ENCODE measurements around the gene ZSWIM6.

ZSWIM6 gene

DNA sequence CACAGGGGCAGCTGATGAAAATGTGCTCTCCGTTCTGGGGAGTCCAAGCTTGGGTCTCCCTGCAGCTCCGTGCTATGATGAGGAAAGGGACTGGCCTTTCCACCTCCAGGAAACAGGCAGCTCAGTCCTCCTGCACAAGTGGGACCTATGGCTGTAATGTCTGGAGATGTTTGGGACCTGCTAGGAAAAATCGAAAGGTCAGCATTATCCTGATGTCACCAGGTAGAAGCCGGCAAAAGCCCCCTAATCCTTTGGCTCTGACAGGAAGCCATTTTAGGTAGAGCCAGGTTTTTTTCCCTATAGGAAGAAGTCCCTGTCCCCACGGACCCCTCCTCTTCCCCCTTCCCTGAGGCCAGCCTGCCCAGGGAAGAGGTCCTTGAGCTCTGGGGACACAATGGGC, 240.9 kb downstream of the ZSWIM6 start:
- no peaks in the 10 kb centered on the region for H3K36me3 ChIP-seq
- peaks cover 6% of the 10 kb centered on the region for H3K4me1 ChIP-seq
- H3K9ac ChIP-seq: no peak overlapping the region
- no peaks in the 10 kb centered on the region for H3K27me3 ChIP-seq
- H3K9me3 ChIP-seq: no peaks in the 10 kb centered on the region
- H3K4me3 ChIP-seq: no peak overlapping the region
- no peak overlapping the region for H3K27ac ChIP-seq
- H3K4me2 ChIP-seq: no peak overlapping the region
- H4K20me1 ChIP-seq: no peaks in the 10 kb centered on the region
- TF ChIP-seq Cebpa-rat (IDR thresholded peaks at IDR 0.05): no peak

DNA sequence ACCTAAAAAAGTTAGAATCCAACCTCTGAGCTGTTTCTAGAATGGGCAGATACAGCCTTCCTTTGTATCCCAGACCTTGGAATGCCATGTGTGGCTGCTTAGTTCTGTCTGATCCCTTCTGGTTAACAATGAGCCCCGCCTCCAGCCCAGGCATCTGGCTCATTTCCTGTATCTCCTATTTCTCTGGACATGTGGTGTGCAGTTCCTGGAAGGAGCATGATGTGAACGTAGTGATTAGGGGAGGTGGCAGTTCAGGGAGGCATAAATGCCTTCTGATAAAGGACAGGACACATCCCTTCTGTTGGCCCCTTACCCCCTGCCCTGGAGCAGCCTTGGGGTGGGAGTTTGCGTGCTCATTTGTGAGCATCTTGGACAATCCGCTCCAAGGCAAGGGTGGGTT, 243.0 kb downstream of the ZSWIM6 start:
- Histone ChIP-seq H3K4me3 (no peak overlapping the region), H3K36me3 (no peaks in the 10 kb centered on the region), H4K20me1 (no peaks in the 10 kb centered on the region), H3K9me3 (no peaks in the 10 kb centered on the region), H3K27me3 (no peaks in the 10 kb centered on the region), H3K4me2 (no peak overlapping the region), H3K27ac (no peak overlapping the region), H3K9ac (no peak overlapping the region), H3K4me1 (no peaks in the 10 kb centered on the region)
- TF ChIP-seq Cebpa-rat (IDR thresholded peaks at IDR 0.05): no peak

DNA sequence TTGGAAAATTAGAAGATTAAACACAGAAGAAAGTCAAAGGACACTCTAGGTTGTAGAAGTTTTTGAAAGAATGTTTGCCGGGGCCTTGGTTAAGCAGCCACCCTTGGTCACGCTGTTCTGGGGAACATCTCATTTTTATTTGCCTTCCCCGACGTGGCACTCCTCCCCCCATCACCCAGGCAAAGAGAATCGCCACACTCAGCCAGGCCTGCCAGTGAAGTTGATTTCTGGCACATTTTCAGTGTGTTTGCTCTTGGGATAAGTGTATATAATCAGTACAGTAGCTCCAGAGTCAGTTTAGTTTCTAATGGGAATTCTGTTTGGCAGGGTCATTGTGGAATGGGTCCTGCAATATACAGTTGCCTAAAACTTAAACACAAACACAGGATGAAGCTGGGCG, 243.5 kb downstream of the ZSWIM6 start:
- no peak for TF ChIP-seq Cebpa-rat (IDR thresholded peaks at IDR 0.05)
- Histone ChIP-seq H3K4me1 (no peaks in the 10 kb centered on the region), H3K27ac (no peak overlapping the region)

DNA sequence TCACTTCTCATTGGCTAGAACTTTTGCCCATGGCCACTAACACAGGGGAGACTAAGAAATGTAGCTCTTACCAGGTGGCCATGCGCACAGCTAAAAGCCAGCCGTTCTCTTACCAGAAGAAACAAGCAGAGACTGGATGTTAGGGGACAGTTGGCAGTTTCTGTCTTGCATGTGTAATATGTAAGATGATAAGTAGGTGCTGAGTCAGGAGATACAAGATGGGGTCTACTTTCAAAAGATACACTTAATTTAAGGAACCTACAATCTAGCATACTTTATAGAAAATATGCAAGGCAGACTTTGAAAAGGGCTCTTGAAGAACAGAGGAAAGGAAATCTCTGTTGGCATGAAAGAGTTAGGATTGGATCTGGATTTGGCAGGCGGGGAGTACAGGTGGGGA, 244.5 kb downstream of the ZSWIM6 start:
- Histone ChIP-seq H3K4me2 (no peak overlapping the region), H3K9ac (no peak overlapping the region), H4K20me1 (no peaks in the 10 kb centered on the region), H3K27ac (no peak overlapping the region), H3K4me3 (no peak overlapping the region), H3K4me1 (no peaks in the 10 kb centered on the region), H3K9me3 (no peaks in the 10 kb centered on the region), H3K27me3 (no peaks in the 10 kb centered on the region), H3K36me3 (no peaks in the 10 kb centered on the region)
- no peak for TF ChIP-seq Cebpa-rat (IDR thresholded peaks at IDR 0.05)

More for the DNA sequence above, 243.5 kb downstream of the ZSWIM6 start:
- Histone ChIP-seq H4K20me1 (no peaks in the 10 kb centered on the region), H3K4me2 (no peak overlapping the region), H3K27me3 (no peaks in the 10 kb centered on the region), H3K9me3 (no peaks in the 10 kb centered on the region), H3K9ac (no peak overlapping the region), H3K4me3 (no peak overlapping the region), H3K36me3 (no peaks in the 10 kb centered on the region)

DNA sequence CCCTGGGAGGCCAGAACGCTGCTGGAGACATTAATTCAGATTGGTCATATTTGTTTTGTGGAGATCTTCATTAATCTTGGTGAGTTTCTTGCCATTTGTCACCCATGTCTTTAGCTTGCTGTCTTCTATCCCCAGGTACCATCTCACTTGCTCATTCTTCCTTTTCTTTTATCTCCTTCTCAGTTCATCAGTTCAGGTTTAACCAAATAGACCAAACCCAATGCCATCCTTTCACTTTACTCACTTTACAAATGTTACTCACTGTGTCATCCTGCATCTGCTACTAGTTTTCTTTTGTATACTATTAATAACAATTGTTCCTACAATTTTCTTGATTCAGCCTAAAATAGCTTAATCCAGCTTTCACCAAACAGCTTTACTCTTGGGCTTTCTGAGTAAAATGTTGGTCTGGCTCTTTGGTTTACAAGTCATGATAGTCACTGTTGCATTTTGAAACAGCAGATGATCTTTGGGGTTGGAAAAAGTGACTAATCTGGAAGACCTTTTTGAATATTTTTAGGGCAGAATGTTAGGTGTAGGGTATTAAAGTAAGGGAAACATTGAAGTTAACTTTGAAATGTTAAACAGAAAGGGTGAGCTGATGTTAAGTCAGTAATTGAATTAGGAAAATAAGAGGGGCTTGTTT, 246.9 kb downstream of the ZSWIM6 start:
- H3K4me3 ChIP-seq: no peak overlapping the region

DNA sequence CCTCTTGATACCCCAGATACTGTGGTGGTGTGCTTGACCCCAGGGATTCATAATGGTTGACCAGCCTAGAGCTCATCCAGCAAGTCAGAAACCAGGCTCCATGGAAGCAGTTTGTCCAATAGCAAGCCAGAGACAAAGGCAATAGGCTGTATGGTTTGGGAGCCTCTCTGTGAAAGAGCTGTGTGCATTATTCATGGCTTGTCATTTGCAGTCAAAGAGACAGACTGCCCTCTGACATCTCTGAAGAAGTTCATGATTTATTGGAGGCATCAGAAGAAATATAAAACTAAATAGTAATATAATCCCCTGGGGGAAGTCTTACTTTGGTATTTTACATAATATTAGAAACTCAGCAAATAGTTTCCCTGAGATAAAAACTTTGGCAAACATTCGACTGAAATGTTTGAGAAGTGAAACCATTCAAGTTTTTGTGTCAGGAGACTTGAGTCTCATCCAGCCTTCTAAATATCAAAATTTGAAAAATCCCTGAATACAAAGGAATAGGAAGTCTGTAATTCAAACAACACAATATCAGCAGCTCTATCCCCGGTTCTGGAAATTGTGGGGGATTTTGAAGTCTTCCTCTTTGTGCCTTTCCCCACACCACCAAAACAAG, 250.3 kb downstream of the ZSWIM6 start:
- Histone ChIP-seq H3K4me2 (no peak overlapping the region), H3K36me3 (no peaks in the 10 kb centered on the region), H3K27me3 (no peaks in the 10 kb centered on the region), H4K20me1 (no peaks in the 10 kb centered on the region), H3K4me3 (no peak overlapping the region), H3K27ac (no peak overlapping the region), H3K9ac (no peak overlapping the region), H3K9me3 (no peaks in the 10 kb centered on the region; the same call in 1 of the 2 replicates), H3K4me1 (no peaks in the 10 kb centered on the region)
- no peak for TF ChIP-seq Cebpa-rat (IDR thresholded peaks at IDR 0.05)

More for the DNA sequence above, 246.9 kb downstream of the ZSWIM6 start:
- Histone ChIP-seq H3K27ac (no peak overlapping the region), H3K27me3 (no peaks in the 10 kb centered on the region), H3K4me2 (no peak overlapping the region), H3K9me3 (no peaks in the 10 kb centered on the region), H3K36me3 (no peaks in the 10 kb centered on the region), H4K20me1 (no peaks in the 10 kb centered on the region), H3K4me1 (no peaks in the 10 kb centered on the region), H3K9ac (no peak overlapping the region)
- TF ChIP-seq Cebpa-rat (IDR thresholded peaks at IDR 0.05): no peak

DNA sequence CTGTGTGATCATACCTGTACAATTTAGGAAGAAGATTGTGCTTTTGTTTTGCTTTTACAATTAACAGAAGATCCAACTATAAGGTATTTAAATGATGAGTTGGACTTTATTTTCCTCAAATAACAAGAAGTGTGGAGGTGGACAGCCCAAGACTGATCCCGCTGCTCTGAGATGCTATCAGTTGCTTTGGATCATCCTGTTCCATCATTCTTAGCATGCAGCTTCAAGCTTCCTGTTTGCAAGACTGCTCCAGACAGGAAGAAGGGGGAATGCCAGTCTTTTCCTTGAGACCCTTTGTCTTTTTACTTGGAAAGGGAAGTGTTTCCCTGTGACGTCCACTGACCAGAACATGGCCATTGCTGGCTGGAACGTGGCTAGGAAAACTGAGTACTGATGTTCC, 250.8 kb downstream of the ZSWIM6 start:
- no peaks in the 10 kb centered on the region for H4K20me1 ChIP-seq
- H3K27ac ChIP-seq: no peak overlapping the region
- TF ChIP-seq Cebpa-rat (IDR thresholded peaks at IDR 0.05): no peak
- H3K9ac ChIP-seq: no peak overlapping the region
- no peak overlapping the region for H3K4me3 ChIP-seq
- H3K4me1 ChIP-seq: no peaks in the 10 kb centered on the region
- no peaks in the 10 kb centered on the region for H3K36me3 ChIP-seq
- H3K9me3 ChIP-seq: no peaks in the 10 kb centered on the region; the same call in 1 of the 2 replicates
- H3K4me2 ChIP-seq: no peak overlapping the region
- no peaks in the 10 kb centered on the region for H3K27me3 ChIP-seq

DNA sequence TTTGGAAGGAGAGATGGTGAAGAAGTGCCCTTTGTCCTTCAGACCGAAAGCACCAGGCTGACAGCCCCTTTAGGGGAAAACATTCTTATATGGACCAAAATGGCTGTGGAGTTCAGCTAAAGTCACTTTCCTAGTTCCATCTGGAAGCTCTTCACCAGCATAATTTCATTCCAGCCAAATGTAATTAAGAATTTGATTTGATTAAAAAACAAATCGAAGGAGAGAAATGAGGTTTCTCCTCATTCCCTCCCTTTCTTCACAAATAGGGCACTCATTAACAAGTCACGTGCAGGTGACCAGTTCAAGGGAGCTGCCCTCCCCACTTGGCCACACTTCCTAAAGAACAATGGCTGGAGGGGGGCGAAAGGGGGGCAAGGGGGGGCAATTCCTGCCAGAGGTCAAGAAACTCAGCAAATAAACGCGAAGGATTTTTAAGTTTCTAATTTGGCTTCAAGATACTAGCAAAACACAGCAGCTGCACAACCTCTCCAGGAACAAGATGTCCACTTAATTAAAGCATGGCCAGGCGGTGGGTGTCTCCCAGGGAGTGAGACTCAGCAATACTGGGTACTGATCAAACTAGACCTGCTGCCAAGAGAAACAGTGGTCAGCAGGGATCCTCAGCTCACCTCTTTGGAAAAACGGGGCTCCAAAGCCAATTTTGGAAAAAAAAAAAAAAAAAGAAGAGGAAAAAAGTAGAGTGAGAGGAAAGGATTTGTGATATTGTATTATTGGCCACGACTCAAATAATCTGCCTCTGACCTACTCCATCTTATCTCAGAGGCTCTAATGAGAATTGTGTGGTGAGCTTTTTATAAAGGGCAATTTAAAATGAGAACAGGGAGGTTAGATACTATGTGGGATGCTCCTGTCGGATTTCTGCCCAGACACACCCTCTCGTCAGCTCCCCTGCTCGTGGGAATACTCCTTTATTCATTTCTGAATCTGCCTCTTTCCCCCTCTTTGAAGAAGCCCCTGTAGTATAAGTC, 254.3 kb downstream of the ZSWIM6 start:
- H4K20me1 ChIP-seq: no peaks in the 10 kb centered on the region

DNA sequence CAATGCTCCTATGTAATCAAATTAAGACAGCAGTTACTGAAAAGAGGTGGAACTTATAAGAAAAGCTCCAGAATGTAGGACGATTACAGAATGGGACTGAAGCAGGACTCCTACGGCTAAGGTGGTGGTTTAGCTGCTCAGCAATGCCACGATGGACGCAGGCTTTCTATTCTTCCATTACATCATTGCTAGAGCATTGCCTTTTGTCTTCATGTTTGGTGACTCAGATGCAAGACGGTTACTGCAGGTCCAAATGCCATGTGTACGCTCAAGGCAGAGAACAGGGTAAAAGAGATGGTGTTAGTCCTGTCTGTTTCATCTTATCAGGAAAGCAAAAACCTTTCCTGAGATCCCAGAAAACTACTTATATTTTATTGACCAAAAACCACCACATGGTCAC, 255.1 kb downstream of the ZSWIM6 start:
- no peaks in the 10 kb centered on the region for H4K20me1 ChIP-seq
- H3K27me3 ChIP-seq: no peaks in the 10 kb centered on the region
- TF ChIP-seq Cebpa-rat (IDR thresholded peaks at IDR 0.05): no peak
- H3K9ac ChIP-seq: no peak overlapping the region
- H3K4me2 ChIP-seq: no peak overlapping the region
- H3K4me3 ChIP-seq: no peak overlapping the region
- no peaks in the 10 kb centered on the region; the same call in 1 of the 2 replicates for H3K9me3 ChIP-seq
- H3K27ac ChIP-seq: no peak overlapping the region
- H3K36me3 ChIP-seq: no peaks in the 10 kb centered on the region
- H3K4me1 ChIP-seq: no peaks in the 10 kb centered on the region

More for the DNA sequence above, 254.3 kb downstream of the ZSWIM6 start:
- H3K27me3 ChIP-seq: no peaks in the 10 kb centered on the region
- H3K36me3 ChIP-seq: no peaks in the 10 kb centered on the region
- TF ChIP-seq Cebpa-rat (IDR thresholded peaks at IDR 0.05): no peak
- H3K4me3 ChIP-seq: no peak overlapping the region
- H3K9ac ChIP-seq: no peak overlapping the region
- H3K9me3 ChIP-seq: no peaks in the 10 kb centered on the region; the same call in 1 of the 2 replicates
- H3K27ac ChIP-seq: no peak overlapping the region
- no peak overlapping the region for H3K4me2 ChIP-seq
- H3K4me1 ChIP-seq: no peaks in the 10 kb centered on the region

DNA sequence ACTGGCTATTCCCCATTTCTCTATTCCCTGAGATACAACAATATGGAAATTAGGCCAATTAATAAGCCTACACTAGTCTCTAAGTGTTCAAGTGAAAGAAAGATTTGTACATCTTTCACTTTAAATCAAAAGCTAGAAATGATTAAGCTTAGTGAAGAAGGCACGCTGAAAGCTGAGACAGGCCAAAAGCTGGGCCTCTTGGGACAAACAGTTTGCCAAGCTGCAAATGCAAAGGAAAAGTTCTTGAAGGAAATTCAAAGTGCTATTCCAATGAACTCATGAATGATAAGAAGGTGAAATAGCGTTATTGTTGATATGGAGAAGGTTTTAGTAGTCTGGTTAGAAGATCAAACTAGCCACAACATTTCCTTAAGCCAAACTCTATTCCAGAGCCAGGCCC, 256.2 kb downstream of the ZSWIM6 start:
- no peaks in the 10 kb centered on the region; the same call in 1 of the 2 replicates for H3K9me3 ChIP-seq
- no peak overlapping the region for H3K4me3 ChIP-seq
- no peak overlapping the region for H3K9ac ChIP-seq
- H3K4me1 ChIP-seq: no peaks in the 10 kb centered on the region
- no peaks in the 10 kb centered on the region for H4K20me1 ChIP-seq
- no peak overlapping the region for H3K27ac ChIP-seq
- no peak for TF ChIP-seq Cebpa-rat (IDR thresholded peaks at IDR 0.05)
- no peaks in the 10 kb centered on the region for H3K36me3 ChIP-seq
- no peak overlapping the region for H3K4me2 ChIP-seq
- H3K27me3 ChIP-seq: no peaks in the 10 kb centered on the region
